Esophagus squamous epithelium (tissue), 4 donors: Measurements from ENCODE around the gene C22orf23.

Experiments used
- CTCF ChIP-seq, 6 experiments: fragments of 450-650 bp in 4 of 6; fragments of 200-600 bp in 2 of 6; sonication (generic) in 2 of 6; IDR thresholded peaks; one replicate each; pipeline ENCODE4 v1.5.1; 2016 to 2019; ENCODE audit warnings: antibody characterized with exemption in 6 of 6, mild to moderate bottlenecking in 4 of 6, moderate library complexity in 4 of 6
- POLR2A ChIP-seq, 4 donors: fragments of 450-650 bp; IDR thresholded peaks; one replicate each; pipeline ENCODE4 v1.6.1; 2017; ENCODE audit warnings: antibody characterized with exemption in 4 of 4, mild to moderate bottlenecking in 4 of 4, moderate library complexity in 3 of 4

- TF ChIP-seq POLR2A (IDR thresholded peaks at IDR 0.05) (no peak), CTCF (IDR thresholded peaks at IDR 0.05) (no peak)
These were observed 20.1 kb upstream of the C22orf23 start for GRCh38 chr22:37973271-37974170.
